Endothelial cell of umbilical vein (primary cell): ENCODE data around the gene FGD5. TPM values are rescaled to one million over a fixed set of nuclear protein-coding genes. Genes with fewer than 3 reads are reported as not detected.

Experiments
- BruUV-seq: library from RNA; stranded (reverse); fragments of 400-500 nt; replicated peaks from 2 replicates; lab custom pipeline; 2021; lab: Mats Ljungman, UMichigan
- CTCF ChIA-PET: fragments of 300-600, 350-600 bp; sonication (Branson Sonifier 250); formaldehyde crosslinking; loops from one replicate; lab custom pipeline; 2021; ENCODE audit warnings: antibody characterized with exemption, inconsistent platforms; lab: Charles Lee
- POLR2A ChIA-PET: fragments of 300-600, 350-600 bp; sonication (Branson Sonifier 250); formaldehyde crosslinking; loops from one replicate; lab custom pipeline; 2021; ENCODE audit warnings: antibody characterized with exemption, inconsistent platforms; lab: Charles Lee
- DNase-seq: peaks from one replicate; pipeline ENCODE4 v3.0.0-alpha.2; 2011; ENCODE audit warnings: low read depth, low spot score
- FAIRE-seq: peaks from 2 replicates; lab custom pipeline; 2011; peaks lifted over from hg19 to GRCh38; lab: Jason Lieb, UNC
- H2AFZ ChIP-seq: 2 replicates; pipeline ENCODE4 v1.6.0; 2012; ENCODE audit warnings: low read depth, low read length, control low read depth, inconsistent platforms
- H3K27ac ChIP-seq: 2 replicates; pipeline ENCODE4 v1.5.1; 2011; ENCODE audit warnings: low read depth, mild to moderate bottlenecking, control low read depth, low read length, moderate library complexity; ENCODE audit not compliant: insufficient read depth
- H3K27me3 ChIP-seq, 2 experiments: 2 replicates each; pipeline versions ENCODE4 v1.6.0 to v1.6.1; 2011; ENCODE audit warnings: low read length in 2 of 2, mixed read lengths in 1 of 2; ENCODE audit not compliant: control insufficient read depth in 2 of 2, insufficient read depth in 2 of 2
- H3K36me3 ChIP-seq, 2 experiments: 2 replicates in 1 of 2; 3 replicates in 1 of 2; pipeline ENCODE4 v1.5.1; 2011; ENCODE audit warnings: low read length in 2 of 2, mild to moderate bottlenecking in 1 of 2, moderate library complexity in 1 of 2; ENCODE audit not compliant: control insufficient read depth in 2 of 2, insufficient read depth in 2 of 2; ENCODE audit errors: extremely low read depth in 1 of 2
- H3K4me1 ChIP-seq: 3 replicates; pipeline ENCODE4 v1.5.1; 2011; ENCODE audit warnings: mild to moderate bottlenecking, low read length; ENCODE audit not compliant: control insufficient read depth, insufficient read depth; ENCODE audit errors: extremely low read depth
- H3K4me2 ChIP-seq: 2 replicates; pipeline ENCODE4 v1.6.1; 2011; ENCODE audit warnings: low read length, control low read depth, mixed read lengths; ENCODE audit not compliant: insufficient read depth
- H3K4me3 ChIP-seq, 3 experiments: fragments of 200-600 bp in 1 of 3; sonication (generic), shearing (Covaris generic) in 1 of 3; replicated peaks in 1 of 3; 2 replicates each; pipeline ENCODE4 v1.5.1; 2011 to 2016; ENCODE audit warnings: control low read depth in 3 of 3, low read length in 3 of 3, mild to moderate bottlenecking in 2 of 3, inconsistent platforms in 1 of 3, low read depth in 1 of 3, moderate library complexity in 1 of 3; ENCODE audit not compliant: insufficient read depth in 1 of 3
- H3K79me2 ChIP-seq: 2 replicates; pipeline ENCODE4 v1.6.0; 2012; ENCODE audit warnings: low read length, inconsistent platforms; ENCODE audit not compliant: control insufficient read depth, insufficient read depth
- H3K9ac ChIP-seq: replicated peaks from 2 replicates; pipeline ENCODE3; 2011; ENCODE audit warnings: low read length, control low read depth; ENCODE audit not compliant: insufficient read depth; ENCODE audit errors: extremely low read depth
- H3K9me1 ChIP-seq: replicated peaks from 3 replicates; pipeline ENCODE4 v1.6.0; 2011; ENCODE audit warnings: mild to moderate bottlenecking, low read length; ENCODE audit not compliant: control insufficient read depth, insufficient read depth; ENCODE audit errors: extremely low read depth
- H3K9me3 ChIP-seq: replicated peaks from 2 replicates; pipeline ENCODE4 v1.5.1; 2012; ENCODE audit warnings: low read length, inconsistent platforms; ENCODE audit not compliant: control insufficient read depth, insufficient read depth
- H4K20me1 ChIP-seq: replicated peaks from 2 replicates; pipeline ENCODE3; 2011; ENCODE audit warnings: mild to moderate bottlenecking, low read length; ENCODE audit not compliant: control insufficient read depth, insufficient read depth; ENCODE audit errors: extremely low read depth
- CTCF ChIP-seq, 2 donors: IDR thresholded peaks; 1 replicate in 1 of 2; 2 replicates in 1 of 2; pipeline ENCODE4 v1.5.1; 2011; ENCODE audit warnings: low read length in 2 of 2, mild to moderate bottlenecking in 2 of 2, moderate library complexity in 2 of 2, control low read depth in 1 of 2, inconsistent platforms in 1 of 2, low read depth in 1 of 2; ENCODE audit not compliant: insufficient read depth in 1 of 2; ENCODE audit errors: extremely low read depth in 1 of 2
- EZH2 ChIP-seq: IDR thresholded peaks from 2 replicates; pipeline ENCODE4 v1.6.1; 2012; ENCODE audit warnings: borderline replicate concordance, low read depth, mild to moderate bottlenecking, moderate library complexity, low read length, inconsistent platforms; ENCODE audit not compliant: severe bottlenecking
- FOS ChIP-seq: IDR thresholded peaks from 2 replicates; pipeline ENCODE4 v1.6.1; 2011; ENCODE audit warnings: mild to moderate bottlenecking, low read length, moderate library complexity, borderline replicate concordance; ENCODE audit not compliant: insufficient read depth
- GATA2 ChIP-seq: IDR thresholded peaks from 2 replicates; pipeline ENCODE4 v1.7.0; 2011; ENCODE audit warnings: low read depth, mild to moderate bottlenecking, moderate library complexity, mixed read lengths, low read length; ENCODE audit not compliant: insufficient read length, insufficient read depth
- JUN ChIP-seq: IDR thresholded peaks from 2 replicates; pipeline ENCODE4 v1.6.1; 2011; ENCODE audit warnings: borderline replicate concordance, low read depth; ENCODE audit not compliant: insufficient read length, insufficient read depth
- MAX ChIP-seq: IDR thresholded peaks from 2 replicates; pipeline ENCODE4 v1.6.1; 2011; ENCODE audit not compliant: insufficient read depth, insufficient read length
- MYC ChIP-seq: IDR thresholded peaks from one replicate; pipeline ENCODE4 v1.6.1; 2011; ENCODE audit warnings: mild to moderate bottlenecking, low read depth, low read length
- POLR2A ChIP-seq: IDR thresholded peaks from 2 replicates; pipeline ENCODE4 v1.6.1; 2012; ENCODE audit warnings: low read depth, mild to moderate bottlenecking, control low read depth, low read length
- POLR2AphosphoS5 ChIP-seq: IDR thresholded peaks from 2 replicates; pipeline ENCODE4 v1.6.1; 2012; ENCODE audit warnings: low read depth, mild to moderate bottlenecking, control low read depth, low read length, moderate library complexity; ENCODE audit not compliant: insufficient read depth
- dilution Hi-C: fragments of 300-500 bp; cut with MboI; formaldehyde crosslinking; loops from one replicate; pipeline ENCODE4 v1.15.0; 2019; ENCODE audit warnings: low sequenced_read_pairs; ENCODE audit not compliant: extremely low pct_ligation_motif_present
- intact Hi-C: fragments of 100-400 bp; cut with micrococcal nuclease; formaldehyde crosslinking; loops from one replicate; pipeline ENCODE4 v1.10.0; 2022
- polyA plus RNA-seq, 4 experiments: library from polyadenylated mRNA; depleted of rRNA in 3 of 4; stranded (reverse) in 3 of 4; unstranded in 1 of 4; fragments of >200 nt; gene quantifications; 2 replicates each; pipeline versions ENCODE4 v1.2.1 to v1.2.3, GENCODE V29; 2011 to 2012; ENCODE audit warnings: missing spikeins in 1 of 4
- total RNA-seq: library from RNA; stranded (reverse); gene quantifications from 2 replicates; pipeline ENCODE4 v1.2.3, GENCODE V29; 2021

Gene FGD5
- total and polyA plus RNA-seq, 2 donors (not counting 3 experiments of a cell fraction or from before 2014, with no cell fraction given), result 49.6 to 134 TPM

- Histone ChIP-seq H3K4me2 (no peak overlapping the region), H3K9me3 (no peaks in the 10 kb centered on the region), H3K9me1 (no peaks in the 10 kb centered on the region), H3K9ac (no peak overlapping the region), H4K20me1 (no peaks in the 10 kb centered on the region), H3K4me1 (no peaks in the 10 kb centered on the region), H3K4me3 (no peak overlapping the region), H3K27ac (no peak overlapping the region), H3K36me3 (peaks cover 14 to 72% of the 10 kb centered on the region in 2 experiments), H2AFZ (no peak overlapping the region), H3K79me2 (no peaks in the 10 kb centered on the region), H3K27me3 (no peaks in the 10 kb centered on the region)
- BruUV-seq, result no TSS peak
- POLR2A ChIA-PET, result interaction anchor here (0.7 kb wide), 1 partner anchor 74 kb away, joined by 4 read pairs; no protein-coding TSS in a partner anchor
- dilution Hi-C loops, result no loop called here
- no peak for DNase-seq
- CTCF ChIA-PET, result interaction anchor here (0.9 kb wide), 1 partner anchor 25 kb away, joined by 3 read pairs; no protein-coding TSS in a partner anchor
- TF ChIP-seq MYC (no peak), MAX (no peak), FOS (no peak), POLR2AphosphoS5 (no peak), EZH2 (no peak), POLR2A (no peak), GATA2 (no peak), CTCF (IDR thresholded peaks at IDR 0.05; ENCODE audit: extremely low read depth in 1 of 2, insufficient read depth in 1 of 2, low read depth in 1 of 2, low read length in 2 of 2) (no peak), JUN (no peak)
- intact Hi-C loops, result no loop called here
- FAIRE-seq, result no peak
These were observed 82.4 kb downstream of the FGD5 start for GRCh38 chr3:14900881-14901873.
